ENCODE results near the gene NUTM1. TPM values are rescaled to one million over a fixed set of nuclear protein-coding genes. Genes with fewer than 3 reads are reported as not detected.
A peak's percentile ranks its signal among the peaks of the same experiment; 100 is the strongest.

Gene NUTM1
- total RNA-seq, 1 donor from 2014 or later = not detected

DNA sequence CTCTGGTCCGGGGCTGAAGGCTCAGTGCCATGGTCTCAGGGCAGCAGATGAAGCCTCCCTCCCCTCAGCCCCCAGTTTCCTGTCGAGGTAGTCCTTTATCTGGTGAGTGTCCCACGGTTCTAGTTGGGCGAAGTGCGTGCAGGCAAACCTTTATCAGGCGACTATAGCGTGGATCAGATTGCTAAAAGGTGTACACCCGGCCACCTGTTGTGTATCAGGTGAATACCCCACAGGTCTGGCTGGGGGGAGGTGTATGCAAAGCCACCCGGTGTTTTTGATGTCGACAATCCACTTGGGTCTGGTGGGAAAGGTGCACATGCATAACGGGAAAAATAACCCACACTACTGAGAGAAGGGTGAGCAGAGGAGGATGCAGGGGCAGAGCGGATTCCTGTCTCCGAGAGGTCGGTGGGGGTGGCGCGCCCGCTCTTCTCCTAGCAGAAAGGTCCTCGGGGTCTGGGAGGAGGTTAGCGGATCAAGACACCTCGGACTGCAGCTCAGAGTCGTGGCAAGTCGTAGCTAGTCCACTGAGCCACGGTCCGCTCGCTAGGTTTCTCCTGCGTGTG lies 6.0 kb upstream of the NUTM1 start:
- TF ChIP-seq, protein P1, sequence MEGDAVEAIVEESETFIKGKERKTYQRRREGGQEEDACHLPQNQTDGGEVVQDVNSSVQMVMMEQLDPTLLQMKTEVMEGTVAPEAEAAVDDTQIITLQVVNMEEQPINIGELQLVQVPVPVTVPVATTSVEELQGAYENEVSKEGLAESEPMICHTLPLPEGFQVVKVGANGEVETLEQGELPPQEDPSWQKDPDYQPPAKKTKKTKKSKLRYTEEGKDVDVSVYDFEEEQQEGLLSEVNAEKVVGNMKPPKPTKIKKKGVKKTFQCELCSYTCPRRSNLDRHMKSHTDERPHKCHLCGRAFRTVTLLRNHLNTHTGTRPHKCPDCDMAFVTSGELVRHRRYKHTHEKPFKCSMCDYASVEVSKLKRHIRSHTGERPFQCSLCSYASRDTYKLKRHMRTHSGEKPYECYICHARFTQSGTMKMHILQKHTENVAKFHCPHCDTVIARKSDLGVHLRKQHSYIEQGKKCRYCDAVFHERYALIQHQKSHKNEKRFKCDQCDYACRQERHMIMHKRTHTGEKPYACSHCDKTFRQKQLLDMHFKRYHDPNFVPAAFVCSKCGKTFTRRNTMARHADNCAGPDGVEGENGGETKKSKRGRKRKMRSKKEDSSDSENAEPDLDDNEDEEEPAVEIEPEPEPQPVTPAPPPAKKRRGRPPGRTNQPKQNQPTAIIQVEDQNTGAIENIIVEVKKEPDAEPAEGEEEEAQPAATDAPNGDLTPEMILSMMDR (IDR thresholded peaks at IDR 0.05) = no peak
- peak overlapping the region; percentile 99 for H3K4me3 Mint-ChIP-seq
- ATAC-seq (ENCODE audit: low read depth) (peak; percentile 1), DNase-seq (no peak)
- peaks cover 35% of the 10 kb centered on the region for H3K36me3 Mint-ChIP-seq (ENCODE audit: low read depth)
- H3K4me1 Mint-ChIP-seq = peaks cover 70% of the 10 kb centered on the region
- POLR2A ChIA-PET = interaction anchor here (0.7 to 8.0 kb wide), 9 partner anchors 10 to 246 kb away, joined by 4 to 113 read pairs (median 7); partner anchors contain the start of genes EMC4, EMC7, GOLGA8B and LPCAT4
- H3K27ac Mint-ChIP-seq = peak overlapping the region; percentile 99
- H3K27me3 Mint-ChIP-seq = no peaks in the 10 kb centered on the region
- CTCF ChIA-PET = interaction anchor here (0.8 to 2.4 kb wide), 3 partner anchors 12 to 96 kb away, joined by 5 to 6 read pairs (median 6); no protein-coding TSS in a partner anchor
- intact Hi-C loops (cut with micrococcal nuclease) = loop anchor here (1.0 to 2.0 kb wide), 2 partner anchors 9 to 18 kb away; no protein-coding TSS in a partner anchor
- H3K9me3 Mint-ChIP-seq = no peaks in the 10 kb centered on the region

DNA sequence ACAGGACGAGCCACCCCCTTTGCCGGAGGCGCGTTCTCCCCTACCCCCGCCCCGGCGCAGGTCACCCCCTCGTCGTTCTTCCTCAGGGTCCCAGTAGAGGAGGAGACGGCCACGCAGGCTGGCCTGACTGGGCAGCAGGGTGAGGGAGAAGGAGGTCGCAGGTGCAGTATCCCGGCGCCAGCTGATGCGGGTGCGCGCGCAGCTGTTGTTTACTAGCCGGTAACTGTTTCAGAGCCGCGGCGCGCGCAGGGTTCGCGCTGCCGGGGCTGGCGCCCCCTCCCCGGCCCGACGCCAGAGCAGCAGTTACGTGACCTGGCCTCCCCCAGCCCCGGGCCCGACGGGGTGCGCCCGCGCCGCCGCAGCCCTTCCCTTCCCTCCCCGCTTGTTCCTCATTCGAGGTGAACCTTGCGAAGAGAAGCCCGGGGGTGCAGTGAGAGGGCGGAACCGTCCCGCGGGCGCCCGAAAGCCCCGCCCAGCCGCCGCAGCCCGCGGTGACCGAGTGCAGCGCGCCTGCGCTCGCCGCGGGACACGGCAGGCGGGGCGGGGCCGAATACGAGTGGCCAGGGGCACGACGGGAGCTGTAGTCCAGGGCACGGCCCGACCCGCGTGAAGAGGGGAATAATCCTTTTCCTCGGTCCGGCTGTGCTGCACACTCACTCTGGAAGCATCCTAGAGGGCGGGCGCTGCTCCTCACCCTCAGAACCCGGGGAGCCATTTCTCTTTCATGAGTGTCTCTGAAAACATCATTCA lies 5.4 kb upstream of the NUTM1 start, which contains the start of gene SLC12A6:
TSS of gene SLC12A6 (minus strand) at position 225 of the 750 bp plus-strand sequence. CDS start 1,101 bp downstream, outside the sequence.
- intact Hi-C loops (cut with micrococcal nuclease) = loop anchor here (1.0 to 2.0 kb wide), 2 partner anchors 9 to 19 kb away; no protein-coding TSS in a partner anchor

DNA sequence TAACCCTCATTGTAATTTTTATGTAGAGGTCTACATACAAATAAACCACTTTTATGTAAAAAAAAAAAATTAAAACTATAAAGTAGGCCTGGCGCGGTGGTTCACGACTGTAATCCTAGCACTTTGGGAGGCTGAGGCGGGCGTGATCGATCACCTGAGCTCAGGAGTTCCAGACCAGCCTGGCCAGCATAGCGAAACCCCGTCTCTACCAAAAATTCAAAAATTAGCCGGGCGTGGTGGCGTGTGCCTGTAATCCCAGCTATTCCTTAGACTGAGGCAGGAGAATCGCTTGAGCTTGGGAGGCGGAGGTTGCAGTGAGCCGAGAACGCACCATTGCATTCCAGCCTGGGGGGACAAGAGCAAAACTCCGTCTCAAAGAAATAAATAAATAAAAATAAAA lies 4.8 kb upstream of the NUTM1 start:
- H3K4me1 Mint-ChIP-seq = peaks cover 61% of the 10 kb centered on the region
- ATAC-seq (ENCODE audit: low read depth) (no peak), DNase-seq (no peak)
- H3K27ac Mint-ChIP-seq = no peak overlapping the region
- intact Hi-C loops (cut with micrococcal nuclease) = no loop called here
- peaks cover 34% of the 10 kb centered on the region for H3K36me3 Mint-ChIP-seq (ENCODE audit: low read depth)
- H3K4me3 Mint-ChIP-seq = peak overlapping the region; percentile 75
- POLR2A ChIA-PET = interaction anchor here (1.0 to 8.0 kb wide), 7 partner anchors 11 to 237 kb away, joined by 4 to 113 read pairs (median 11); partner anchors contain the start of genes EMC4, EMC7, LPCAT4 and PGBD4
- H3K27me3 Mint-ChIP-seq = no peaks in the 10 kb centered on the region
- CTCF ChIA-PET = interaction anchor here (0.5 to 1.4 kb wide), 2 partner anchors 30 to 249 kb away, joined by 3 to 6 read pairs; no protein-coding TSS in a partner anchor
- H3K9me3 Mint-ChIP-seq = no peaks in the 10 kb centered on the region
- TF ChIP-seq, protein P1 (IDR thresholded peaks at IDR 0.05) = no peak

More for the DNA sequence above, 5.4 kb upstream of the NUTM1 start, which contains the start of gene SLC12A6:
- H3K9me3 Mint-ChIP-seq = no peaks in the 10 kb centered on the region
- H3K36me3 Mint-ChIP-seq (ENCODE audit: low read depth) = peaks cover 34% of the 10 kb centered on the region
- H3K27ac Mint-ChIP-seq = peak within 1 kb of the TSS; percentile 99
- peak; percentile 82 for ATAC-seq (ENCODE audit: low read depth)
- TF ChIP-seq, protein P1 (IDR thresholded peaks at IDR 0.05) = no peak
- H3K4me3 Mint-ChIP-seq = peak within 1 kb of the TSS; percentile 99
- peaks cover 66% of the 10 kb centered on the region for H3K4me1 Mint-ChIP-seq
- DNase-seq = peak; percentile 93
- CTCF ChIA-PET = interaction anchor here (0.5 to 2.4 kb wide), 3 partner anchors 12 to 250 kb away, joined by 3 to 6 read pairs (median 6); no protein-coding TSS in a partner anchor
- POLR2A ChIA-PET = interaction anchor here (0.7 to 8.0 kb wide), 10 partner anchors 10 to 246 kb away, joined by 4 to 113 read pairs (median 6); partner anchors contain the start of genes EMC4, EMC7, GOLGA8B and LPCAT4
- H3K27me3 Mint-ChIP-seq = no peaks in the 10 kb centered on the region

DNA sequence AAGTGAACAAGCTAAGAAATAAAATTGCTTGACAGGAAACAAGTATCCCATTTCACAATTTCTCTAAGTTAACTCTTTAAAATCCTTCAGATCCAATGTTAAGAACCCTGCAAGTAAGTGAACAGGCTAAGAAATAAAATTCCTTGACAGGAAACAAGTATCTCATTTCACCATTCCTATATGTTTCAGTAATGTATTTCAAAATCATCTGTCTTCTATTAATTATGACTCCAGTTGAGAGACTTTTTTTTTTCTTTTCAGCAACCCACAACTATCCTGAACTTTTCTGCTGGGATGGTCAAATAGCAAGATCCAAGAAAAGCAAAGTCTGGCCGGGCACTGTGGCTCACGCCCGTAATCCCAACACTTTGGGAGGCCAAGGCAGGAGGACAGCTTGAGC lies 3.2 kb upstream of the NUTM1 start:
- TF ChIP-seq, protein P1 (IDR thresholded peaks at IDR 0.05) = no peak
- DNase-seq (no peak), ATAC-seq (ENCODE audit: low read depth) (no peak)
- no peaks in the 10 kb centered on the region for H3K27me3 Mint-ChIP-seq
- peaks cover 31% of the 10 kb centered on the region for H3K36me3 Mint-ChIP-seq (ENCODE audit: low read depth)
- H3K27ac Mint-ChIP-seq = peak overlapping the region; percentile 59
- CTCF ChIA-PET = interaction anchor here (1.7 kb wide), 1 partner anchor 99 kb away, joined by 4 read pairs; no protein-coding TSS in a partner anchor
- no peaks in the 10 kb centered on the region for H3K9me3 Mint-ChIP-seq
- peaks cover 46% of the 10 kb centered on the region for H3K4me1 Mint-ChIP-seq
- H3K4me3 Mint-ChIP-seq = peak overlapping the region; percentile 44
- intact Hi-C loops (cut with micrococcal nuclease) = no loop called here
- POLR2A ChIA-PET = interaction anchor here (0.7 to 8.0 kb wide), 2 partner anchors 27 to 41 kb away, joined by 4 to 64 read pairs; partner anchors contain the start of gene LPCAT4

Data from activated B cell treated with CpG ODN at 0.5 μM for 24 hours (primary cell).